K562 (cell line): Measurements from ENCODE around the gene PTPN9. TPM values are rescaled to one million over a fixed set of nuclear protein-coding genes. Genes with fewer than 3 reads are reported as not detected.
A peak's percentile ranks its signal among the peaks of the same experiment; 100 is the strongest.

Source experiments
- ADNP ChIP-seq: fragments of 200-800 bp; sonication (Bioruptor generic); IDR thresholded peaks from 2 replicates; pipeline ENCODE4 v1.6.1; 2016; ENCODE audit warnings: missing genetic modification characterization, missing compliant biosample characterization
- GABPB2 ChIP-seq: fragments of 250-450 bp; sonication (Bioruptor Pico); conservative IDR thresholded peaks from 2 replicates; pipeline ENCODE4 v1.5.1; 2021; ENCODE audit warnings: mild to moderate bottlenecking
- HMGN3 ChIP-seq: IDR thresholded peaks from 2 replicates; pipeline ENCODE4 v1.6.1; 2011; ENCODE audit warnings: borderline replicate concordance, low read depth, mild to moderate bottlenecking, mixed read lengths, low read length; ENCODE audit not compliant: insufficient read length; ENCODE audit errors: extremely low read depth
- NR1H2 ChIP-seq: sonication (generic); formaldehyde crosslinking; IDR thresholded peaks from 2 replicates; pipeline ENCODE4 v1.4.0; 2020; ENCODE audit warnings: mild to moderate bottlenecking, missing genetic modification reagents
- SIN3A ChIP-seq, 2 experiments: fragments of 150-350 bp in 1 of 2; IDR thresholded peaks; 2 replicates each; pipeline ENCODE4 v1.6.1; 2011 to 2016; ENCODE audit warnings: borderline replicate concordance in 2 of 2, low read depth in 2 of 2, low read length in 2 of 2, mild to moderate bottlenecking in 2 of 2, moderate library complexity in 2 of 2; ENCODE audit not compliant: control insufficient read depth in 1 of 2
- TBP ChIP-seq: optimal IDR thresholded peaks from 2 replicates; pipeline ENCODE3; 2011; ENCODE audit warnings: low read depth, low read length, improper control_type of control experiment
- TFE3 ChIP-seq: fragments of 450-650 bp; formaldehyde crosslinking; IDR thresholded peaks from 2 replicates; pipeline ENCODE4 v1.4.0; 2020; ENCODE audit warnings: mild to moderate bottlenecking, mixed read lengths
- YY1 ChIP-seq, 3 experiments: IDR thresholded peaks; 2 replicates each; pipeline ENCODE4 v1.6.1; 2011; ENCODE audit warnings: low read length in 2 of 3, mild to moderate bottlenecking in 2 of 3, moderate library complexity in 2 of 3, borderline replicate concordance in 1 of 3, control low read depth in 1 of 3, low read depth in 1 of 3; ENCODE audit not compliant: insufficient read depth in 3 of 3, insufficient replicate concordance in 2 of 3, control insufficient read depth in 1 of 3, insufficient read length in 1 of 3; ENCODE audit errors: extremely low read depth in 1 of 3
- polyA plus RNA-seq, 8 experiments: library from polyadenylated mRNA; depleted of rRNA in 4 of 8; stranded (reverse) in 5 of 8; unstranded in 3 of 8; fragments of >200 nt; fragmentation: Nextera tagmentation in 2 of 8; fragmentation: Illumina TruSeq in 1 of 8; extraction: Ambion mirVana in 2 of 8; extraction: Trizol in 1 of 8; gene quantifications; 2 replicates each; pipeline versions ENCODE4 v1.2.1 to v1.2.3, GENCODE V29; 2011 to 2014; ENCODE audit warnings: inconsistent platforms in 1 of 8, missing spikeins in 1 of 8
- total RNA-seq, 7 experiments: library from RNA; depleted of rRNA in 6 of 7; stranded (reverse); fragments of >200 nt in 6 of 7; fragmentation: Illumina TruSeq in 2 of 7; extraction: Trizol in 2 of 7; gene quantifications; 2 replicates each; pipeline versions ENCODE4 v1.2.1 to v1.2.3, GENCODE V29; 2011 to 2021; ENCODE audit warnings: low replicate concordance in 1 of 7
- TF ChIP-seq, protein P1 (sequence below): fragments of 450-650 bp; IDR thresholded peaks from 2 replicates; pipeline ENCODE4 v1.6.1; 2016; ENCODE audit warnings: low read depth
- TF ChIP-seq, protein P2 (sequence below): conservative IDR thresholded peaks from 2 replicates; pipeline ENCODE4 v1.6.1; 2011; ENCODE audit warnings: low read depth, mild to moderate bottlenecking, low read length; ENCODE audit not compliant: control insufficient read depth
- TF ChIP-seq, protein P3 (sequence below): fragments of 200-800 bp; sonication (Bioruptor generic); IDR thresholded peaks from 2 replicates; pipeline ENCODE4 v1.6.1; 2017; ENCODE audit warnings: missing genetic modification characterization, missing compliant biosample characterization

Gene PTPN9
- total and polyA plus RNA-seq, 9 of the 15 experiments (the other 6 are each of a cell fraction or from before 2014, with no cell fraction given) = 5.0 to 24.0 (median 14.2) TPM

GRCh38 chr15:75451202-75451673 lies 127.9 kb downstream of the PTPN9 start (continued):
- no peak for TF ChIP-seq YY1 (IDR thresholded peaks at IDR 0.05; ENCODE audit: borderline replicate concordance in 1 of 3, control insufficient read depth in 1 of 3, extremely low read depth in 1 of 3, insufficient read depth in 3 of 3, insufficient read length in 1 of 3, insufficient replicate concordance in 2 of 3, low read depth in 1 of 3, low read length in 2 of 3)
- TF ChIP-seq SIN3A (IDR thresholded peaks at IDR 0.05; ENCODE audit: borderline replicate concordance in 2 of 2, control insufficient read depth in 1 of 2, low read depth in 2 of 2, low read length in 2 of 2) = peak in 1 of 2 experiments; percentile 66; a peak in 1 of 4 replicates
- TF ChIP-seq ADNP (tag) = no peak
- TF ChIP-seq, protein P1, sequence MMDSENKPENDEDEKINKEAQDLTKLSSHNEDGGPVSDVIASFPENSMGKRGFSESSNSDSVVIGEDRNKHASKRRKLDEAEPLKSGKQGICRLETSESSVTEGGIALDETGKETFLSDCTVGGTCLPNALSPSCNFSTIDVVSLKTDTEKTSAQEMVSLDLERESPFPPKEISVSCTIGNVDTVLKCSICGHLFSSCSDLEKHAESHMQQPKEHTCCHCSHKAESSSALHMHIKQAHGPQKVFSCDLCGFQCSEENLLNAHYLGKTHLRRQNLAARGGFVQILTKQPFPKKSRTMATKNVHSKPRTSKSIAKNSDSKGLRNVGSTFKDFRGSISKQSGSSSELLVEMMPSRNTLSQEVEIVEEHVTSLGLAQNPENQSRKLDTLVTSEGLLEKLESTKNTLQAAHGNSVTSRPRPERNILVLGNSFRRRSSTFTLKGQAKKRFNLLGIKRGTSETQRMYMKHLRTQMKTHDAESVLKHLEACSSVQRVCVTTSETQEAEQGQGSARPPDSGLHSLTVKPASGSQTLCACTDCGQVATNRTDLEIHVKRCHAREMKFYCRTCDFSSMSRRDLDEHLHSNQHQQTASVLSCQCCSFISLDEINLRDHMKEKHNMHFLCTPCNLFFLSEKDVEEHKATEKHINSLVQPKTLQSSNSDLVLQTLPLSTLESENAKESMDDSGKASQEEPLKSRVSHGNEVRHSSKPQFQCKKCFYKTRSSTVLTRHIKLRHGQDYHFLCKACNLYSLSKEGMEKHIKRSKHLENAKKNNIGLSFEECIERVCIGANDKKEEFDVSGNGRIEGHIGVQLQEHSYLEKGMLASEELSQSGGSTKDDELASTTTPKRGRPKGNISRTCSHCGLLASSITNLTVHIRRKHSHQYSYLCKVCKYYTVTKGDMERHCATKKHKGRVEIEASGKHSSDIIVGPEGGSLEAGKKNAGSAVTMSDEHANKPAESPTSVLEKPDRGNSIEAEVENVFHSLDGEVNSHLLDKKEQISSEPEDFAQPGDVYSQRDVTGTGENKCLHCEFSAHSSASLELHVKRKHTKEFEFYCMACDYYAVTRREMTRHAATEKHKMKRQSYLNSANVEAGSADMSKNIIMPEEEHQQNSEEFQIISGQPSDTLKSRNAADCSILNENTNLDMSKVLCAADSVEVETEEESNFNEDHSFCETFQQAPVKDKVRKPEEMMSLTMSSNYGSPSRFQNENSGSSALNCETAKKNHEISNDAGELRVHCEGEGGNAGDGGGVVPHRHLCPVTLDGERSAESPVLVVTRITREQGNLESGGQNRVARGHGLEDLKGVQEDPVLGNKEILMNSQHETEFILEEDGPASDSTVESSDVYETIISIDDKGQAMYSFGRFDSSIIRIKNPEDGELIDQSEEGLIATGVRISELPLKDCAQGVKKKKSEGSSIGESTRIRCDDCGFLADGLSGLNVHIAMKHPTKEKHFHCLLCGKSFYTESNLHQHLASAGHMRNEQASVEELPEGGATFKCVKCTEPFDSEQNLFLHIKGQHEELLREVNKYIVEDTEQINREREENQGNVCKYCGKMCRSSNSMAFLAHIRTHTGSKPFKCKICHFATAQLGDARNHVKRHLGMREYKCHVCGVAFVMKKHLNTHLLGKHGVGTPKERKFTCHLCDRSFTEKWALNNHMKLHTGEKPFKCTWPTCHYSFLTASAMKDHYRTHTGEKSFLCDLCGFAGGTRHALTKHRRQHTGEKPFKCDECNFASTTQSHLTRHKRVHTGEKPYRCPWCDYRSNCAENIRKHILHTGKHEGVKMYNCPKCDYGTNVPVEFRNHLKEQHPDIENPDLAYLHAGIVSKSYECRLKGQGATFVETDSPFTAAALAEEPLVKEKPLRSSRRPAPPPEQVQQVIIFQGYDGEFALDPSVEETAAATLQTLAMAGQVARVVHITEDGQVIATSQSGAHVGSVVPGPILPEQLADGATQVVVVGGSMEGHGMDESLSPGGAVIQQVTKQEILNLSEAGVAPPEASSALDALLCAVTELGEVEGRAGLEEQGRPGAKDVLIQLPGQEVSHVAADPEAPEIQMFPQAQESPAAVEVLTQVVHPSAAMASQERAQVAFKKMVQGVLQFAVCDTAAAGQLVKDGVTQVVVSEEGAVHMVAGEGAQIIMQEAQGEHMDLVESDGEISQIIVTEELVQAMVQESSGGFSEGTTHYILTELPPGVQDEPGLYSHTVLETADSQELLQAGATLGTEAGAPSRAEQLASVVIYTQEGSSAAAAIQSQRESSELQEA = peak; percentile 85
- TF ChIP-seq TBP = no peak
- no peak for TF ChIP-seq GABPB2 (CRISPR knock-in tag)
- TF ChIP-seq, protein P2, sequence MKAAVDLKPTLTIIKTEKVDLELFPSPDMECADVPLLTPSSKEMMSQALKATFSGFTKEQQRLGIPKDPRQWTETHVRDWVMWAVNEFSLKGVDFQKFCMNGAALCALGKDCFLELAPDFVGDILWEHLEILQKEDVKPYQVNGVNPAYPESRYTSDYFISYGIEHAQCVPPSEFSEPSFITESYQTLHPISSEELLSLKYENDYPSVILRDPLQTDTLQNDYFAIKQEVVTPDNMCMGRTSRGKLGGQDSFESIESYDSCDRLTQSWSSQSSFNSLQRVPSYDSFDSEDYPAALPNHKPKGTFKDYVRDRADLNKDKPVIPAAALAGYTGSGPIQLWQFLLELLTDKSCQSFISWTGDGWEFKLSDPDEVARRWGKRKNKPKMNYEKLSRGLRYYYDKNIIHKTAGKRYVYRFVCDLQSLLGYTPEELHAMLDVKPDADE = peak; percentile 18; the same call in 1 of the 2 replicates
- no peak for TF ChIP-seq NR1H2 (CRISPR knock-in tag)
- TF ChIP-seq TFE3 = no peak
- TF ChIP-seq HMGN3 = no peak
- TF ChIP-seq, protein P3, sequence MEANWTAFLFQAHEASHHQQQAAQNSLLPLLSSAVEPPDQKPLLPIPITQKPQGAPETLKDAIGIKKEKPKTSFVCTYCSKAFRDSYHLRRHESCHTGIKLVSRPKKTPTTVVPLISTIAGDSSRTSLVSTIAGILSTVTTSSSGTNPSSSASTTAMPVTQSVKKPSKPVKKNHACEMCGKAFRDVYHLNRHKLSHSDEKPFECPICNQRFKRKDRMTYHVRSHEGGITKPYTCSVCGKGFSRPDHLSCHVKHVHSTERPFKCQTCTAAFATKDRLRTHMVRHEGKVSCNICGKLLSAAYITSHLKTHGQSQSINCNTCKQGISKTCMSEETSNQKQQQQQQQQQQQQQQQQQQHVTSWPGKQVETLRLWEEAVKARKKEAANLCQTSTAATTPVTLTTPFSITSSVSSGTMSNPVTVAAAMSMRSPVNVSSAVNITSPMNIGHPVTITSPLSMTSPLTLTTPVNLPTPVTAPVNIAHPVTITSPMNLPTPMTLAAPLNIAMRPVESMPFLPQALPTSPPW (CRISPR knock-in tag) = peak; percentile 83
